ENCODE data around the gene VGLL3.

GRCh38 chr3:87009271-87009670 lies 18.3 kb upstream of the VGLL3 start:
- no peak for TF ChIP-seq CTCF (IDR thresholded peaks at IDR 0.05)
- no peak for TF ChIP-seq POLR2A (IDR thresholded peaks at IDR 0.05)
